ENCODE results near the gene TNIK. TPM values are rescaled to one million over a fixed set of nuclear protein-coding genes. Genes with fewer than 3 reads are reported as not detected.

Gene TNIK
- polyA plus RNA-seq, 1 donor from 2014 or later: 19.3 TPM

GRCh38 chr3:171057072-171057471 is 403.1 kb downstream of the TNIK start:
- Histone ChIP-seq H3K9me3 (ENCODE audit: low read length) (no peaks in the 10 kb centered on the region), H3K27ac (ENCODE audit: low read length) (no peak overlapping the region), H3K4me3 (ENCODE audit: low read length) (no peak overlapping the region), H3K79me2 (replicated peaks; ENCODE audit: insufficient read depth, low read length) (no peaks in the 10 kb centered on the region), H3K9ac (ENCODE audit: low read length) (no peak overlapping the region), H3F3A (ENCODE audit: insufficient read depth, low read length, poor library complexity, severe bottlenecking) (no peaks in the 10 kb centered on the region), H3K4me2 (ENCODE audit: low read length) (no peak overlapping the region), H4K20me1 (ENCODE audit: insufficient read depth) (no peaks in the 10 kb centered on the region), H3K9me2 (ENCODE audit: insufficient read depth, low read length) (no peaks in the 10 kb centered on the region), H3K27me3 (ENCODE audit: insufficient read depth, low read depth, low read length) (no peaks in the 10 kb centered on the region), H3K36me3 (ENCODE audit: insufficient read depth, low read length) (no peaks in the 10 kb centered on the region), H2AFZ (ENCODE audit: low read depth, low read length) (no peak overlapping the region)
- TF ChIP-seq RAD21 (conservative IDR thresholded peaks at IDR 0.05) (no peak), CTCF (IDR thresholded peaks at IDR 0.05; ENCODE audit: poor library complexity, severe bottlenecking) (no peak), REST (IDR thresholded peaks at IDR 0.05; ENCODE audit: borderline replicate concordance) (no peak), SMC3 (conservative IDR thresholded peaks at IDR 0.05; ENCODE audit: poor library complexity) (no peak), EZH2 (IDR thresholded peaks at IDR 0.05; ENCODE audit: borderline replicate concordance, insufficient read depth, low read length, poor library complexity, severe bottlenecking) (no peak), TAF1 (IDR thresholded peaks at IDR 0.05; ENCODE audit: low read depth) (no peak), POLR2AphosphoS5 (IDR thresholded peaks at IDR 0.05) (no peak), EP300 (conservative IDR thresholded peaks at IDR 0.05; ENCODE audit: poor library complexity, severe bottlenecking) (no peak), MXI1 (conservative IDR thresholded peaks at IDR 0.05; ENCODE audit: poor library complexity, severe bottlenecking) (no peak)

GRCh38 chr3:171056528-171056927 is 403.7 kb downstream of the TNIK start:
- Histone ChIP-seq H3K9me2 (ENCODE audit: insufficient read depth, low read length) (no peaks in the 10 kb centered on the region), H3K27me3 (ENCODE audit: insufficient read depth, low read depth, low read length) (no peaks in the 10 kb centered on the region), H3K36me3 (ENCODE audit: insufficient read depth, low read length) (no peaks in the 10 kb centered on the region), H3K27ac (ENCODE audit: low read length) (no peak overlapping the region), H3K9me3 (ENCODE audit: low read length) (no peaks in the 10 kb centered on the region), H3K79me2 (replicated peaks; ENCODE audit: insufficient read depth, low read length) (no peaks in the 10 kb centered on the region), H3K4me2 (ENCODE audit: low read length) (no peak overlapping the region), H2AFZ (ENCODE audit: low read depth, low read length) (no peak overlapping the region), H3K4me3 (ENCODE audit: low read length) (no peak overlapping the region), H4K20me1 (ENCODE audit: insufficient read depth) (no peaks in the 10 kb centered on the region), H3K9ac (ENCODE audit: low read length) (no peak overlapping the region), H3F3A (ENCODE audit: insufficient read depth, low read length, poor library complexity, severe bottlenecking) (no peaks in the 10 kb centered on the region)
- no peak for TF ChIP-seq SMC3 (conservative IDR thresholded peaks at IDR 0.05; ENCODE audit: poor library complexity)
- TF ChIP-seq TAF1 (IDR thresholded peaks at IDR 0.05; ENCODE audit: low read depth): no peak
- TF ChIP-seq EZH2 (IDR thresholded peaks at IDR 0.05; ENCODE audit: borderline replicate concordance, insufficient read depth, low read length, poor library complexity, severe bottlenecking): no peak
- TF ChIP-seq RAD21 (conservative IDR thresholded peaks at IDR 0.05): no peak
- no peak for TF ChIP-seq POLR2AphosphoS5 (IDR thresholded peaks at IDR 0.05)
- TF ChIP-seq EP300 (conservative IDR thresholded peaks at IDR 0.05; ENCODE audit: poor library complexity, severe bottlenecking): no peak
- TF ChIP-seq MXI1 (conservative IDR thresholded peaks at IDR 0.05; ENCODE audit: poor library complexity, severe bottlenecking): no peak
- no peak for TF ChIP-seq CTCF (IDR thresholded peaks at IDR 0.05; ENCODE audit: poor library complexity, severe bottlenecking)
- TF ChIP-seq REST (IDR thresholded peaks at IDR 0.05; ENCODE audit: borderline replicate concordance): no peak
